Neural cell (in vitro differentiated cells): Measurements from ENCODE around the gene PPP1R36. TPM values are rescaled to one million over a fixed set of nuclear protein-coding genes. Genes with fewer than 3 reads are reported as not detected.
A peak's percentile ranks its signal among the peaks of the same experiment; 100 is the strongest.

ENCODE experiments used
- H2AFZ ChIP-seq: fragments of 200-600, 300-800 bp; sonication (generic), shearing (Covaris generic); 2 replicates; pipeline ENCODE4 v1.6.0; 2014; ENCODE audit warnings: low read depth, mild to moderate bottlenecking, antibody characterized with exemption, low read length, moderate library complexity
- H3F3A ChIP-seq: fragments of 200-600 bp; shearing (Covaris generic); 2 replicates; pipeline ENCODE4 v1.6.1; 2016; ENCODE audit warnings: mild to moderate bottlenecking, moderate library complexity, mixed read lengths, antibody characterized with exemption, low read length; ENCODE audit not compliant: insufficient read depth, poor library complexity, severe bottlenecking
- H3K27ac ChIP-seq: fragments of 200-600, 300-800 bp; sonication (generic), shearing (Covaris generic); 2 replicates; pipeline ENCODE4 v1.5.1; 2014; ENCODE audit warnings: mild to moderate bottlenecking, low read length, moderate library complexity
- H3K27me3 ChIP-seq: fragments of 300-800, 200-600 bp; sonication (generic), shearing (Covaris generic); 2 replicates; pipeline ENCODE4 v1.6.0; 2014; ENCODE audit warnings: mild to moderate bottlenecking, low read depth, low read length, moderate library complexity; ENCODE audit not compliant: insufficient read depth
- H3K36me3 ChIP-seq: fragments of 300-800, 200-600 bp; sonication (generic), shearing (Covaris generic); 2 replicates; pipeline ENCODE4 v1.5.1; 2014; ENCODE audit warnings: mild to moderate bottlenecking, antibody characterized with exemption, low read length, moderate library complexity; ENCODE audit not compliant: insufficient read depth
- H3K4me2 ChIP-seq: fragments of 300-800, 200-600 bp; sonication (generic), shearing (Covaris generic); 2 replicates; pipeline ENCODE4 v1.6.0; 2014; ENCODE audit warnings: mild to moderate bottlenecking, low read length
- H3K4me3 ChIP-seq: fragments of 300-800, 200-600 bp; sonication (generic), shearing (Covaris generic); 2 replicates; pipeline ENCODE4 v1.5.1; 2014; ENCODE audit warnings: mild to moderate bottlenecking, low read length, moderate library complexity
- H3K79me2 ChIP-seq: fragments of 200-600 bp; shearing (Covaris generic); replicated peaks from 2 replicates; pipeline ENCODE4 v1.6.0; 2014; ENCODE audit warnings: mild to moderate bottlenecking, low read length, moderate library complexity; ENCODE audit not compliant: insufficient read depth
- H3K9ac ChIP-seq: fragments of 300-800, 200-600 bp; sonication (generic), shearing (Covaris generic); 2 replicates; pipeline ENCODE4 v1.6.1; 2016; ENCODE audit warnings: mild to moderate bottlenecking, low read length, mixed read lengths
- H3K9me2 ChIP-seq: fragments of 200-600 bp; shearing (Covaris generic); 2 replicates; pipeline ENCODE4 v1.6.1; 2016; ENCODE audit warnings: mild to moderate bottlenecking, low read length, mixed read lengths; ENCODE audit not compliant: insufficient read depth
- H3K9me3 ChIP-seq: fragments of 200-600, 300-800 bp; sonication (generic), shearing (Covaris generic); 2 replicates; pipeline ENCODE4 v1.6.1; 2016; ENCODE audit warnings: mild to moderate bottlenecking, mixed run types, low read length, moderate library complexity, mixed read lengths
- H4K20me1 ChIP-seq: fragments of 200-600 bp; shearing (Covaris generic); 2 replicates; pipeline ENCODE4 v1.6.1; 2016; ENCODE audit warnings: mild to moderate bottlenecking, mixed run types; ENCODE audit not compliant: insufficient read depth
- EP300 ChIP-seq: fragments of 450-650 bp; conservative IDR thresholded peaks from 2 replicates; pipeline ENCODE4 v1.6.1; 2014; ENCODE audit warnings: antibody characterized with exemption, mild to moderate bottlenecking, moderate library complexity; ENCODE audit not compliant: poor library complexity, severe bottlenecking
- EZH2 ChIP-seq: fragments of 200-600, 300-800 bp; shearing (Covaris generic), sonication (generic); IDR thresholded peaks from 2 replicates; pipeline ENCODE4 v1.6.1; 2014; ENCODE audit warnings: antibody characterized with exemption, low read length, borderline replicate concordance, mild to moderate bottlenecking; ENCODE audit not compliant: insufficient read depth, poor library complexity, severe bottlenecking
- MXI1 ChIP-seq: fragments of 450-650 bp; conservative IDR thresholded peaks from 2 replicates; pipeline ENCODE4 v1.6.1; 2014; ENCODE audit warnings: antibody characterized with exemption, mild to moderate bottlenecking; ENCODE audit not compliant: poor library complexity, severe bottlenecking
- POLR2AphosphoS5 ChIP-seq: IDR thresholded peaks from 2 replicates; pipeline ENCODE4 v1.6.1; 2012
- RAD21 ChIP-seq: fragments of 450-650 bp; conservative IDR thresholded peaks from 2 replicates; pipeline ENCODE4 v1.6.1; 2014; ENCODE audit warnings: antibody characterized with exemption, mild to moderate bottlenecking, moderate library complexity
- SMC3 ChIP-seq: fragments of 450-650 bp; conservative IDR thresholded peaks from 2 replicates; pipeline ENCODE4 v1.6.1; 2014; ENCODE audit warnings: antibody characterized with exemption, mild to moderate bottlenecking, moderate library complexity; ENCODE audit not compliant: poor library complexity
- TAF1 ChIP-seq: IDR thresholded peaks from 2 replicates; pipeline ENCODE4 v1.6.1; 2012; ENCODE audit warnings: low read depth
- polyA plus RNA-seq: library from polyadenylated mRNA; depleted of rRNA; stranded (reverse); fragments of >200 nt; gene quantifications from 2 replicates; pipeline ENCODE4 v1.2.3, GENCODE V29; 2014
- TF ChIP-seq, protein P1 (sequence below): fragments of 450-650 bp; IDR thresholded peaks from 2 replicates; pipeline ENCODE4 v1.5.1; 2014; ENCODE audit warnings: antibody characterized with exemption, mild to moderate bottlenecking, moderate library complexity; ENCODE audit not compliant: poor library complexity, severe bottlenecking
- TF ChIP-seq, protein P2 (sequence below): IDR thresholded peaks from 2 replicates; pipeline ENCODE4 v1.6.1; 2012; ENCODE audit warnings: borderline replicate concordance

Gene PPP1R36
- polyA plus RNA-seq, 1 donor from 2014 or later: not detected

DNA sequence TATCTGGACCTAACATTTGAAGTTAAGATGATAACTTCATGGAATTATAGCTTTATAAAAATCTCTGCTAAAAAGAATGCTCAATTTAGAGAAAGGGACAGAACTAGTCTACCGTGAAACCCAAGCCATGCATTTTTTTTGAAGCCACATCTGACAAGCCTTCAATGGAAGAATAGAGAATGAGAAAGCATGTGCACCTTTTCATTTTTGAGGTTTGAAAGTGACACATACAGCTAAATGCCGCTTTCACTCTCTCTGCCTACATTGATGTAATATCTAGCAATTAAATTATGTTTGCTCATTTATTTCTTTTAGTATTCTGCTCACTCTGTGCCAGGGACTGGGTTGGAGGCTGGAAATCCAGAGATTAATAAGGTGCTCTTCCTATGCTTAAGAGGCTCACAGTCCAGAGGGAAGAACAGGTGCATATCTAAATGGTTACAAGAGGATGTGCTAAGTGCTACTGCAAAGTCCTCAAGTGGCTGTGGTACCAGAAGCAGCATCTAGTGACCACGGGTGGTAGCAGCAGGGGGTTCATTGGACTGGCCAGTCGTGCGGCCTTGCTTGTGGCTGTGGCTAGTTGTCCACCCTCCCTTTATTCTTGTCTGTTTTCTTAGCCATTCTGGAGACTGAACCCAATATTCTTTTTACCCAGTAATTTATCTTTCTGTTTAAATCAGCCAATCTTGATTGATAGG, 60.4 kb downstream of the PPP1R36 start:
- Histone ChIP-seq H3K27ac (peak overlapping the region; percentile 26), H3K27me3 (no peaks in the 10 kb centered on the region), H4K20me1 (no peaks in the 10 kb centered on the region), H3K79me2 (no peaks in the 10 kb centered on the region), H2AFZ (no peak overlapping the region), H3K36me3 (no peaks in the 10 kb centered on the region), H3F3A (no peaks in the 10 kb centered on the region), H3K9me3 (no peaks in the 10 kb centered on the region), H3K9ac (no peak overlapping the region), H3K4me3 (peak overlapping the region; percentile 11), H3K4me2 (peak overlapping the region; percentile 10), H3K9me2 (no peaks in the 10 kb centered on the region)
- TF ChIP-seq, protein P1, sequence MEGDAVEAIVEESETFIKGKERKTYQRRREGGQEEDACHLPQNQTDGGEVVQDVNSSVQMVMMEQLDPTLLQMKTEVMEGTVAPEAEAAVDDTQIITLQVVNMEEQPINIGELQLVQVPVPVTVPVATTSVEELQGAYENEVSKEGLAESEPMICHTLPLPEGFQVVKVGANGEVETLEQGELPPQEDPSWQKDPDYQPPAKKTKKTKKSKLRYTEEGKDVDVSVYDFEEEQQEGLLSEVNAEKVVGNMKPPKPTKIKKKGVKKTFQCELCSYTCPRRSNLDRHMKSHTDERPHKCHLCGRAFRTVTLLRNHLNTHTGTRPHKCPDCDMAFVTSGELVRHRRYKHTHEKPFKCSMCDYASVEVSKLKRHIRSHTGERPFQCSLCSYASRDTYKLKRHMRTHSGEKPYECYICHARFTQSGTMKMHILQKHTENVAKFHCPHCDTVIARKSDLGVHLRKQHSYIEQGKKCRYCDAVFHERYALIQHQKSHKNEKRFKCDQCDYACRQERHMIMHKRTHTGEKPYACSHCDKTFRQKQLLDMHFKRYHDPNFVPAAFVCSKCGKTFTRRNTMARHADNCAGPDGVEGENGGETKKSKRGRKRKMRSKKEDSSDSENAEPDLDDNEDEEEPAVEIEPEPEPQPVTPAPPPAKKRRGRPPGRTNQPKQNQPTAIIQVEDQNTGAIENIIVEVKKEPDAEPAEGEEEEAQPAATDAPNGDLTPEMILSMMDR: no peak
- TF ChIP-seq EP300 (no peak), EZH2 (no peak), TAF1 (no peak), RAD21 (no peak), SMC3 (no peak)
- TF ChIP-seq, protein P2, sequence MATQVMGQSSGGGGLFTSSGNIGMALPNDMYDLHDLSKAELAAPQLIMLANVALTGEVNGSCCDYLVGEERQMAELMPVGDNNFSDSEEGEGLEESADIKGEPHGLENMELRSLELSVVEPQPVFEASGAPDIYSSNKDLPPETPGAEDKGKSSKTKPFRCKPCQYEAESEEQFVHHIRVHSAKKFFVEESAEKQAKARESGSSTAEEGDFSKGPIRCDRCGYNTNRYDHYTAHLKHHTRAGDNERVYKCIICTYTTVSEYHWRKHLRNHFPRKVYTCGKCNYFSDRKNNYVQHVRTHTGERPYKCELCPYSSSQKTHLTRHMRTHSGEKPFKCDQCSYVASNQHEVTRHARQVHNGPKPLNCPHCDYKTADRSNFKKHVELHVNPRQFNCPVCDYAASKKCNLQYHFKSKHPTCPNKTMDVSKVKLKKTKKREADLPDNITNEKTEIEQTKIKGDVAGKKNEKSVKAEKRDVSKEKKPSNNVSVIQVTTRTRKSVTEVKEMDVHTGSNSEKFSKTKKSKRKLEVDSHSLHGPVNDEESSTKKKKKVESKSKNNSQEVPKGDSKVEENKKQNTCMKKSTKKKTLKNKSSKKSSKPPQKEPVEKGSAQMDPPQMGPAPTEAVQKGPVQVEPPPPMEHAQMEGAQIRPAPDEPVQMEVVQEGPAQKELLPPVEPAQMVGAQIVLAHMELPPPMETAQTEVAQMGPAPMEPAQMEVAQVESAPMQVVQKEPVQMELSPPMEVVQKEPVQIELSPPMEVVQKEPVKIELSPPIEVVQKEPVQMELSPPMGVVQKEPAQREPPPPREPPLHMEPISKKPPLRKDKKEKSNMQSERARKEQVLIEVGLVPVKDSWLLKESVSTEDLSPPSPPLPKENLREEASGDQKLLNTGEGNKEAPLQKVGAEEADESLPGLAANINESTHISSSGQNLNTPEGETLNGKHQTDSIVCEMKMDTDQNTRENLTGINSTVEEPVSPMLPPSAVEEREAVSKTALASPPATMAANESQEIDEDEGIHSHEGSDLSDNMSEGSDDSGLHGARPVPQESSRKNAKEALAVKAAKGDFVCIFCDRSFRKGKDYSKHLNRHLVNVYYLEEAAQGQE: no peak

DNA sequence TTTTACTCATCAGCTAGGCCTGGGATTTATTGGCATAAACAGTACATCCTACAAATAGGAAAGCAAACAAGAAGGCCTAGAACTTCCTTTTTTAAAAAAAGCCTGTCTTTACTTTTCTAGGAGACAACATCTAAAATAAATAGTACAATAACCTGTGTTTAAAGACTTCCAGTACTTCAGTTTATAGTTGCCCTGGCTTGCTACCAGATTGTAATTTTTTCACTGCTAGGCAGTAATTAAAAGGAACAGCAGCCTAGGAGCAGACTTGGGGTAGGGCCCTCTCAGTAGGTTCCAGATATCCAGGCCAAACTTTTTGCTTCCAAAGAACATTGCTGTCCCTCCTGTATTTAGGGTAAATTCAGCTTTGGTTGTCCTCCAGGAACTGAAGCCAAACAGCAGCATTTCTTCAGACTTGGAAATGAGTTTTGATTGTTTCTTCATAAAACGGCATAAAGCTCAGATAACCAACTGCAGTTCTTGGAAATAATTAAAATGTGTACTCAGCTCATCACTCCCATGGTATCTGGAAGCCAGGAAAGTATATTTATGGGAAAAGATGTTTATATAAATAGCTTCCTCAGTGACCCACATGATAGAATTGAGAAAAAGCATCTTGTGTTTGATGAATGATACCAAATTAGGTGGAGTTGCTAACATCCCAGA, 61.7 kb downstream of the PPP1R36 start:
- Histone ChIP-seq H3F3A (no peaks in the 10 kb centered on the region), H3K79me2 (no peaks in the 10 kb centered on the region), H3K36me3 (no peaks in the 10 kb centered on the region), H3K9ac (no peak overlapping the region), H3K4me3 (no peak overlapping the region), H4K20me1 (no peaks in the 10 kb centered on the region), H3K4me2 (peak overlapping the region; percentile 7), H3K9me3 (no peaks in the 10 kb centered on the region), H2AFZ (no peak overlapping the region), H3K27ac (no peak overlapping the region), H3K9me2 (no peaks in the 10 kb centered on the region), H3K27me3 (no peaks in the 10 kb centered on the region)
- TF ChIP-seq EP300 (no peak), TAF1 (no peak), RAD21 (no peak), EZH2 (no peak), MXI1 (no peak), POLR2AphosphoS5 (no peak), SMC3 (no peak)
- TF ChIP-seq, protein P1: no peak
